OCI-LY7 (cell line): ENCODE measurements around the gene PRF1. TPM values are rescaled to one million over a fixed set of nuclear protein-coding genes. Genes with fewer than 3 reads are reported as not detected.

Source experiments
- BruUV-seq: library from RNA; stranded (reverse); fragments of 400-500 nt; replicated peaks from 2 replicates; lab custom pipeline; 2021; lab: Mats Ljungman, UMichigan
- CTCF ChIA-PET: fragments of 300-600 bp; sonication (Branson Sonifier 250); formaldehyde crosslinking; loops from one replicate; lab custom pipeline; 2022; ENCODE audit warnings: antibody characterized with exemption; ENCODE audit not compliant: unreplicated experiment; lab: Charles Lee
- POLR2A ChIA-PET: fragments of 300-600 bp; sonication (Branson Sonifier 250); formaldehyde crosslinking; loops from one replicate; lab custom pipeline; 2022; ENCODE audit warnings: antibody characterized with exemption; lab: Charles Lee
- DNase-seq: peaks from one replicate; pipeline ENCODE4 v3.0.0-alpha.2; 2015; ENCODE audit warnings: low spot score
- H2AFZ ChIP-seq: fragments of 200-600 bp; sonication (generic), shearing (Covaris generic); 2 replicates; pipeline ENCODE4 v1.6.1; 2014; ENCODE audit warnings: mild to moderate bottlenecking, antibody characterized with exemption, low read length, moderate library complexity
- H3K27ac ChIP-seq: fragments of 200-600 bp; sonication (generic); 2 replicates; pipeline ENCODE4 v1.5.1; 2014; ENCODE audit warnings: mixed run types, low read depth, mild to moderate bottlenecking, moderate library complexity, low read length, inconsistent platforms; ENCODE audit not compliant: poor library complexity, severe bottlenecking
- H3K36me3 ChIP-seq: fragments of 200-600 bp; sonication (generic); 2 replicates; pipeline ENCODE4 v1.6.1; 2014; ENCODE audit warnings: mild to moderate bottlenecking, antibody characterized with exemption, low read length, moderate library complexity, mixed read lengths; ENCODE audit not compliant: insufficient read depth
- H3K4me1 ChIP-seq: fragments of 200-600 bp; sonication (generic); 2 replicates; pipeline ENCODE4 v1.5.1; 2014; ENCODE audit warnings: mild to moderate bottlenecking, low read length; ENCODE audit not compliant: insufficient read depth, poor library complexity, severe bottlenecking
- H3K4me2 ChIP-seq: fragments of 200-600 bp; sonication (generic); 2 replicates; pipeline ENCODE4 v1.6.1; 2014; ENCODE audit warnings: mild to moderate bottlenecking, low read length
- H3K4me3 ChIP-seq: fragments of 200-600 bp; sonication (generic); 2 replicates; pipeline ENCODE4 v1.5.1; 2014; ENCODE audit warnings: mild to moderate bottlenecking, low read depth, low read length; ENCODE audit not compliant: poor library complexity, severe bottlenecking
- H3K79me2 ChIP-seq: fragments of 200-600 bp; sonication (generic); 2 replicates; pipeline ENCODE4 v1.6.1; 2016; ENCODE audit warnings: low read depth, mild to moderate bottlenecking, low read length, moderate library complexity, mixed read lengths; ENCODE audit not compliant: insufficient read depth
- H3K9me2 ChIP-seq: fragments of 200-600 bp; sonication (generic); 2 replicates; pipeline ENCODE4 v1.6.1; 2016; ENCODE audit warnings: mild to moderate bottlenecking, low read length, mixed read lengths; ENCODE audit not compliant: insufficient read depth
- H3K9me3 ChIP-seq: fragments of 200-600 bp; sonication (generic); 2 replicates; pipeline ENCODE4 v1.6.1; 2014; ENCODE audit warnings: mild to moderate bottlenecking, mixed run types, low read length, mixed read lengths
- H4K20me1 ChIP-seq: fragments of 200-600 bp; sonication (generic); 2 replicates; pipeline ENCODE4 v1.6.1; 2014; ENCODE audit warnings: mild to moderate bottlenecking, antibody characterized with exemption, low read length, moderate library complexity, mixed read lengths; ENCODE audit not compliant: insufficient read depth
- EZH2phosphoT487 ChIP-seq: fragments of 200-600 bp; sonication (generic); IDR thresholded peaks from 2 replicates; pipeline ENCODE4 v1.6.1; 2018; ENCODE audit warnings: low read depth, borderline replicate concordance, mild to moderate bottlenecking, mixed run types, antibody characterized with exemption, low read length, moderate library complexity, mixed read lengths
- intact Hi-C: fragments of 100-400 bp; cut with micrococcal nuclease; formaldehyde crosslinking; loops from one replicate; pipeline ENCODE4 v1.10.0; 2022; ENCODE audit not compliant: unreplicated experiment
- total RNA-seq, 2 experiments: library from RNA; depleted of rRNA in 1 of 2; stranded (reverse); fragments of >200 nt in 1 of 2; shearing (Covaris generic) in 1 of 2; gene quantifications; 2 replicates each; pipeline ENCODE4 v1.2.3, GENCODE V29; 2014 to 2022
- TF ChIP-seq, protein P1 (sequence below): fragments of 200-600 bp; sonication (generic); conservative IDR thresholded peaks from 2 replicates; pipeline ENCODE4 v1.5.1; 2014; ENCODE audit warnings: mild to moderate bottlenecking, antibody characterized with exemption, low read length, moderate library complexity, mixed read lengths

PRF1 gene
- total RNA-seq, 2 experiments from 2014 or later, result 5.8 to 7.0 TPM

DNA sequence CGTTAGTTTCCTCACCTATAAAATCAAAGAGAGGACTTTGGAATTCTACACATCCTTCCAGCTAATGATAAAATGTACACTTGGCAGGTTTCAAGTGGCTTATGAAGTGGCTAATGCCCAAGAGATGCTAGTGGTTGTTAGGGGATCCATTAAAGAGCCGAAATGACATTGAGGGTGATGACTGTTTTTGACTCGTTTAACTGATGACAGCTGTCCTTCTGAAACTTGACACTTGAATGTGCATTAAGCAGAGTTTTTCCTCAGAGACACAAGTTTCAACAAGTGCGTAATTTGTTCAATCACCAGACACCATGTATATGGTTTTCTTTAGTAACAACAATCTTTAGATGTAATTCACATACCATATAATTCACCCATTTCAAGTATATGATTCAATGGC is 1.6 kb upstream of the PRF1 start:
- TF ChIP-seq EZH2phosphoT487, result no peak
- TF ChIP-seq, protein P1, sequence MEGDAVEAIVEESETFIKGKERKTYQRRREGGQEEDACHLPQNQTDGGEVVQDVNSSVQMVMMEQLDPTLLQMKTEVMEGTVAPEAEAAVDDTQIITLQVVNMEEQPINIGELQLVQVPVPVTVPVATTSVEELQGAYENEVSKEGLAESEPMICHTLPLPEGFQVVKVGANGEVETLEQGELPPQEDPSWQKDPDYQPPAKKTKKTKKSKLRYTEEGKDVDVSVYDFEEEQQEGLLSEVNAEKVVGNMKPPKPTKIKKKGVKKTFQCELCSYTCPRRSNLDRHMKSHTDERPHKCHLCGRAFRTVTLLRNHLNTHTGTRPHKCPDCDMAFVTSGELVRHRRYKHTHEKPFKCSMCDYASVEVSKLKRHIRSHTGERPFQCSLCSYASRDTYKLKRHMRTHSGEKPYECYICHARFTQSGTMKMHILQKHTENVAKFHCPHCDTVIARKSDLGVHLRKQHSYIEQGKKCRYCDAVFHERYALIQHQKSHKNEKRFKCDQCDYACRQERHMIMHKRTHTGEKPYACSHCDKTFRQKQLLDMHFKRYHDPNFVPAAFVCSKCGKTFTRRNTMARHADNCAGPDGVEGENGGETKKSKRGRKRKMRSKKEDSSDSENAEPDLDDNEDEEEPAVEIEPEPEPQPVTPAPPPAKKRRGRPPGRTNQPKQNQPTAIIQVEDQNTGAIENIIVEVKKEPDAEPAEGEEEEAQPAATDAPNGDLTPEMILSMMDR, result no peak
- CTCF ChIA-PET, result no interaction called here
- intact Hi-C loops, result no loop called here

DNA sequence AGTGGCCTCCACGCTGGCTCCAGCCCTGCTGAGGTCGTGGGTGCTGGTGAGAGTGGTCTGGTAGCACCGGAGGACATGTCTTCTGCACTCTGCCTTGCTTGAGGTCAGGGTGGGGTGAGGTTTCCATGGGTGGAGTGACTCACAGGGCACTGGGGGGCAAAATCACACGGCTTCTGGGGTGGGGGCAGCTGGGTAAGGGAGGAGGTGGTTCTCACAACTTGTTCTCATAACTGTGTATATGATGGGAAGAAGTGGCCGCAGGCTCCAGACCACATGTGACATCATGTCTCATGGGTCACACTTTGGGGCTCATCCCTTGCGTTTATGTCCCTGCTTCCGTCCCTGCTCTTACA is 884 bp upstream of the PRF1 start:
- no peak overlapping the region for H3K4me3 ChIP-seq
- H3K9me2 ChIP-seq, result no peaks in the 10 kb centered on the region
- no peak overlapping the region for H2AFZ ChIP-seq
- TF ChIP-seq, protein P1, result no peak
- no peak for TF ChIP-seq EZH2phosphoT487
- no peaks in the 10 kb centered on the region for H3K79me2 ChIP-seq
- no peaks in the 10 kb centered on the region for H3K9me3 ChIP-seq
- DNase-seq, result no peak
- H3K4me1 ChIP-seq, result peaks cover 12% of the 10 kb centered on the region
- no peak overlapping the region for H3K4me2 ChIP-seq
- H3K36me3 ChIP-seq, result no peaks in the 10 kb centered on the region
- intact Hi-C loops, result no loop called here
- H4K20me1 ChIP-seq, result no peaks in the 10 kb centered on the region
- ChIA-PET CTCF (no interaction called here), POLR2A (no interaction called here)
- no peak overlapping the region for H3K27ac ChIP-seq
- no TSS peak for BruUV-seq

More for the DNA sequence above, 1.6 kb upstream of the PRF1 start:
- Histone ChIP-seq H3K4me3 (no peak overlapping the region), H3K9me2 (no peaks in the 10 kb centered on the region), H3K9me3 (no peaks in the 10 kb centered on the region), H3K36me3 (no peaks in the 10 kb centered on the region), H4K20me1 (no peaks in the 10 kb centered on the region), H3K4me2 (no peak overlapping the region), H3K79me2 (no peaks in the 10 kb centered on the region), H2AFZ (no peak overlapping the region), H3K4me1 (peaks cover 12% of the 10 kb centered on the region), H3K27ac (no peak overlapping the region)
- DNase-seq, result no peak
- POLR2A ChIA-PET, result no interaction called here
- no TSS peak for BruUV-seq

DNA sequence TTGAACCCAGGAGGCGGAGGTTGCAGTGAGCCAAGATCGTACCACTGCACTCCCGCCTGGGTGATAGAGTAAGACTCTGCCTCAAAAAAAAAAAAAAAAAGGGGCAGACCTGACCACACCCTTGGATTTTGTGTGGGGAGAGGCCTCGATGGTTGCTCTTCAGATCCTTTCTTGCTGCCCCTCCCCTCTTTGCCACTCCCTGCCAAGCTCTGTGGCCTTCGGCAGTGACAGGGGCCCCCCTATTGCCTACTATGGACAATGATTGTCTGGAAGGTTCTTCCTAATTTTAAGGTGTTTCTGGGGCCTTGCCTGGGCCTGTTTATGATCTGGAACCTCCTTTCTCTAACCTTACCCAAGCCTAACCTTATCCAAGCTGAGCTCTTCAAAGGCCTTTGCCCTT is 795 bp downstream of the PRF1 start:
- BruUV-seq, result no TSS peak
- Histone ChIP-seq H3K9me2 (no peaks in the 10 kb centered on the region), H3K4me2 (peak overlapping the region; percentile 64; the same call in 1 of the 2 replicates), H3K4me1 (peaks cover 12% of the 10 kb centered on the region), H3K27ac (no peak overlapping the region), H2AFZ (peak overlapping the region; percentile 58; the same call in 1 of the 2 replicates), H3K9me3 (no peaks in the 10 kb centered on the region), H3K4me3 (peak overlapping the region; percentile 39), H3K36me3 (no peaks in the 10 kb centered on the region), H4K20me1 (no peaks in the 10 kb centered on the region), H3K79me2 (no peaks in the 10 kb centered on the region)
- ChIA-PET CTCF (interaction anchor here (0.6 to 1.1 kb wide), 2 partner anchors 13 to 717 kb away, joined by 3 to 4 read pairs; no protein-coding TSS in a partner anchor), POLR2A (interaction anchor here (0.8 to 0.9 kb wide), 2 partner anchors 17 to 40 kb away, joined by 4 to 5 read pairs; no protein-coding TSS in a partner anchor)
- intact Hi-C loops, result no loop called here
- no peak for DNase-seq
- no peak for TF ChIP-seq EZH2phosphoT487
- TF ChIP-seq, protein P1, result no peak
